Type B pancreatic cell (in vitro differentiated cells): ENCODE results near the gene RNF14. TPM values are rescaled to one million over a fixed set of nuclear protein-coding genes. Genes with fewer than 3 reads are reported as not detected.

Source experiments
- DNase-seq: peaks from one replicate; pipeline ENCODE4 v3.0.0; 2021; ENCODE audit warnings: mixed read lengths; ENCODE audit not compliant: unreplicated experiment; ENCODE audit errors: extremely low spot score
- H3K27ac Mint-ChIP-seq: 2 replicates; pipeline ENCODE4 v1.8.0; 2021; ENCODE audit warnings: mild to moderate bottlenecking, mixed read lengths
- H3K27me3 Mint-ChIP-seq: 2 replicates; pipeline ENCODE4 v1.8.0; 2021; ENCODE audit warnings: mixed read lengths
- H3K36me3 Mint-ChIP-seq: 2 replicates; pipeline ENCODE4 v1.8.0; 2021; ENCODE audit warnings: mixed read lengths
- H3K4me1 Mint-ChIP-seq: one replicate; pipeline ENCODE4 v1.8.0; 2021; ENCODE audit warnings: mixed read lengths; ENCODE audit not compliant: unreplicated experiment
- H3K4me3 Mint-ChIP-seq: 2 replicates; pipeline ENCODE4 v1.8.0; 2021; ENCODE audit warnings: mild to moderate bottlenecking, mixed read lengths
- H3K9me3 Mint-ChIP-seq: 2 replicates; pipeline ENCODE4 v1.8.0; 2021; ENCODE audit warnings: mixed read lengths
- CTCF ChIP-seq: fragments of 200-600 bp; sonication (generic); conservative IDR thresholded peaks from 2 replicates; pipeline ENCODE4 v1.5.0; 2021; ENCODE audit warnings: antibody characterized with exemption, mild to moderate bottlenecking
- total RNA-seq: library from RNA; stranded (reverse); gene quantifications from 2 replicates; pipeline ENCODE4 v1.2.1, GENCODE V29; 2021; ENCODE audit warnings: low replicate concordance

The RNF14 gene
- total RNA-seq, 1 donor from 2014 or later: 39.8 TPM

- Mint-ChIP-seq H3K36me3 (peaks cover 15% of the 10 kb centered on the region), H3K4me3 (peak overlapping the region; percentile 98), H3K27me3 (no peaks in the 10 kb centered on the region), H3K27ac (peak overlapping the region; percentile 97), H3K9me3 (no peaks in the 10 kb centered on the region), H3K4me1 (peaks cover 13% of the 10 kb centered on the region)
- no peak for TF ChIP-seq CTCF
- DNase-seq: no peak
Observed at GRCh38 chr5:141969783-141970771, 1.2 kb downstream of the RNF14 start.

DNA sequence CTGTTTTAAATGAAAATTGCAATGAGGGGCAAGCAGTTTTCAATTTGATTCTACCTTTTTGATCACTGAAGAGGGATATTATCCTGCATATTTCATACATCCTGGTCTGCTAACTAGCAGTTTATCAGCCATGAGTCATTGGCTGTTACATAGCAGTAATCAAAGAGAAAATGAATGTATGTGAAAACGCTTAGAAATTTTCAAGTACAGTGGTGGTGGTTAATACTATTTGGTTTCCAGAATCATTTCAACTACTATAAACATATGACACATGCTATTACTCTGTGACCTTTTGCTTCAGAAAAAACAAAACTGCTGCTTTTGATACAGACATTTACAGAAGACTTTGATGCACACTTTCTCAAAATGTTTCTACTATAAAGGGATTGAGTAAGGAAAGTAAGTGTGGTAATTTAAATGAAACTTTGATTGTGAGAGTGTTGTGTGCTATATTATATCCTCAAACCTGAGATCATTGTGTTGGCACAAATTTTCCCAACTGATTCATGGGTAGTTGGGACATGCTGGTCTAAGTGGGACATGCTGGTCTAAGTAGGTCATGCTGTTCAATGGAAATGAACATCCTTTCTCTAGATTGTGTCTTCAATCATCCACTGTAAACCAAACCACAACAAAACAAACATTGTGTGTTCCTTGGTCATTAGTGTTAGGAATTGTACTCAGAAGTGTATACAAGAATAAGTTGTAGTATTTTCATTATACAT, 5.1 kb downstream of the RNF14 start:
- Mint-ChIP-seq H3K36me3 (peaks cover 21% of the 10 kb centered on the region), H3K27me3 (no peaks in the 10 kb centered on the region), H3K9me3 (no peaks in the 10 kb centered on the region), H3K4me1 (peaks cover 13% of the 10 kb centered on the region), H3K4me3 (no peak overlapping the region), H3K27ac (no peak overlapping the region)
- no peak for TF ChIP-seq CTCF
- no peak for DNase-seq

- Mint-ChIP-seq H3K36me3 (peaks cover 31% of the 10 kb centered on the region), H3K27ac (no peak overlapping the region), H3K4me1 (no peaks in the 10 kb centered on the region), H3K4me3 (no peak overlapping the region), H3K27me3 (no peaks in the 10 kb centered on the region), H3K9me3 (no peaks in the 10 kb centered on the region)
- no peak for TF ChIP-seq CTCF
- no peak for DNase-seq
Observed at GRCh38 chr5:141976176-141976575, 7.3 kb downstream of the RNF14 start.

- H3K4me1 Mint-ChIP-seq: no peaks in the 10 kb centered on the region
- H3K27me3 Mint-ChIP-seq: no peaks in the 10 kb centered on the region
- no peak overlapping the region for H3K4me3 Mint-ChIP-seq
- no peak for DNase-seq
- TF ChIP-seq CTCF: no peak
- H3K9me3 Mint-ChIP-seq: no peaks in the 10 kb centered on the region
- no peak overlapping the region for H3K27ac Mint-ChIP-seq
- peaks cover 33% of the 10 kb centered on the region for H3K36me3 Mint-ChIP-seq
Observed at GRCh38 chr5:141978389-141978788, 9.5 kb downstream of the RNF14 start.

DNA sequence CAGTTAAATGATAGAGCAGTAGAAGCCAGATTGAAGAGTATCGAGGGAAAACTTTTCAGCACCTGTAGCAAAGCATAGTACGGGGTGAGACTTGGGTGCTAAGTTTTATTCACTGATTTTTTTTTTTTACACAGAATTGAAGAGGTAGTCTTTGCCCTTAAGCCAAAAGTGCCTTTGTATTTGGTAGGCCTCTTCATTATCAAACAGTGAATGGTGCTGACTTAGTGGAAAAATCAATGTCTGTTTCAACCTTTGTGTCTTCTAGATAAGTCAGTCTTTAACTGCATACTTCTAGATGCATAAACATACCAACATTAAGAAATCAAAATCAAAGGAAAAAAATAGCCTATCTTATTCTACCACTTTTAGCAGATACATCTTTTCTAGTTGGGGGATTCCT, 13.7 kb downstream of the RNF14 start:
- no peak for DNase-seq
- no peaks in the 10 kb centered on the region for H3K27me3 Mint-ChIP-seq
- no peak overlapping the region for H3K27ac Mint-ChIP-seq
- no peaks in the 10 kb centered on the region for H3K9me3 Mint-ChIP-seq
- TF ChIP-seq CTCF: no peak
- no peak overlapping the region for H3K4me3 Mint-ChIP-seq
- peaks cover 38% of the 10 kb centered on the region for H3K36me3 Mint-ChIP-seq
- no peaks in the 10 kb centered on the region for H3K4me1 Mint-ChIP-seq
